ENCODE data around the gene IGFL1.
"Not testable (repeated sequence)": the region's sequence is repeated elsewhere in the genome, so short reads cannot be mapped to it uniquely, and the experiment has no call there.

The IGFL1 gene

DNA sequence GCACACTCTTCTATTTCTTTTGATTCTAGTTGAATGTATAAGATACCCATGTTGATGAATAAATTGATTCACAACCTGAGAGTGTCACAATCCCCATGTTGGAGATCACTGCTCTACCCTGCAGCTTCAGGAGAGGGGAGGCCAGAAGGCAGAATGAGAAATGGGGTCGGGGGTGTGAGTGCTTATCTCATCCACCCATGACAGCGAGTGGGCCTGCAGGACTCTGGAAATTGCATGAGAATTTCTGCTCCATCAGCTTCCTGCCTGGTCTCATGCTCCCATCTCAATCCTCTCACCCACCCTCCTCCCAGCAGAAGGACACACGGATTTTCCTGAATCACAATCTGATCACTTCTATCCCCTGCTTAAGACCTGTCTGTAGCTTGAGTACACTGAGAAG lies 22.9 kb upstream of the IGFL1 start:
- no peak for DNase-seq (ENCODE audit: low spot score)
- TF ChIP-seq, protein P1, sequence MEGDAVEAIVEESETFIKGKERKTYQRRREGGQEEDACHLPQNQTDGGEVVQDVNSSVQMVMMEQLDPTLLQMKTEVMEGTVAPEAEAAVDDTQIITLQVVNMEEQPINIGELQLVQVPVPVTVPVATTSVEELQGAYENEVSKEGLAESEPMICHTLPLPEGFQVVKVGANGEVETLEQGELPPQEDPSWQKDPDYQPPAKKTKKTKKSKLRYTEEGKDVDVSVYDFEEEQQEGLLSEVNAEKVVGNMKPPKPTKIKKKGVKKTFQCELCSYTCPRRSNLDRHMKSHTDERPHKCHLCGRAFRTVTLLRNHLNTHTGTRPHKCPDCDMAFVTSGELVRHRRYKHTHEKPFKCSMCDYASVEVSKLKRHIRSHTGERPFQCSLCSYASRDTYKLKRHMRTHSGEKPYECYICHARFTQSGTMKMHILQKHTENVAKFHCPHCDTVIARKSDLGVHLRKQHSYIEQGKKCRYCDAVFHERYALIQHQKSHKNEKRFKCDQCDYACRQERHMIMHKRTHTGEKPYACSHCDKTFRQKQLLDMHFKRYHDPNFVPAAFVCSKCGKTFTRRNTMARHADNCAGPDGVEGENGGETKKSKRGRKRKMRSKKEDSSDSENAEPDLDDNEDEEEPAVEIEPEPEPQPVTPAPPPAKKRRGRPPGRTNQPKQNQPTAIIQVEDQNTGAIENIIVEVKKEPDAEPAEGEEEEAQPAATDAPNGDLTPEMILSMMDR (IDR thresholded peaks at IDR 0.05; ENCODE audit: borderline replicate concordance, control extremely low read depth, extremely low read depth, insufficient read depth, missing control alignments) = no peak
- in situ Hi-C loops (cut with MboI; ENCODE audit: low sequenced_read_pairs, unreplicated experiment) = no loop called here

DNA sequence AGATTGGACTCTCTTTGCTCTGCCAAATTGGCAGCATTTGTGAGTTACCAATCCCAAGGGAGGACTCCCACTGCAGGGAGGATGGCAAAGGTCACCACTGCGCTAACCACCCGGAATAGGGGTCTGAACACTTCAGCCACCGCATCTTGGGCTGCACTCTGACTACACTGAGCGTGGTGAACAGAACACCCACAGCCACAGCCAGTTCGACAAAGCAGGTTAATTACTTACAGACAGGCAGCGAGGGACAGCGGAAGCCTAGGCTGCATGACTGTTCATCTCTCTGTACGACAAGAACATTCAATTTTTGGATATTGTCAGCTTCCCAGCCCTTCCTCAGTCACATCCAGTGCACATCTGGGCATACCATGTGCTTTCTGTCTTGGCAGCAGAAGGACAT lies 21.7 kb upstream of the IGFL1 start:
- in situ Hi-C loops (cut with MboI; ENCODE audit: low sequenced_read_pairs, unreplicated experiment); DNase-seq (ENCODE audit: low spot score): not testable (repeated sequence)

DNA sequence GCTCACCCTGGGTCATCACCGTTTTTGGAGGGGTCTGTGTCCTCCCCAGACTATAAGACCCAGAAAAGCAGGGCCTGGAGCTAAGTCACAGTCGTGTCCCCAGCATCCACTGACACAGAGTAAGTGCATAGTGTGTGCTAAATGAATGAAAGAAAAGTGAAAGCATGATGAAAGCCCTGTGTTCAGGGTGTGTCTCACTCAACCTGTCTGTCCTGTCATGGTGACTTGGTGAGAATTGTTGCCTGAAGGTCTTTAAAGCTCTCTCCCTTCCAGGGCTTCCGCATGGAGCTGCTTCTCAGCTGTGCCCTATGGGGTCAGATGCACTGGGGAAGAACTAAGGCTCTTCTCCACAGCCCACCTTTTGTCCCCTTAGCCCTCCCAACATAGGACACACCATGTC lies 20.5 kb upstream of the IGFL1 start:
- in situ Hi-C loops (cut with MboI; ENCODE audit: low sequenced_read_pairs, unreplicated experiment) = no loop called here
- TF ChIP-seq, protein P1 (IDR thresholded peaks at IDR 0.05; ENCODE audit: borderline replicate concordance, control extremely low read depth, extremely low read depth, insufficient read depth, missing control alignments) = no peak
- no peak for DNase-seq (ENCODE audit: low spot score)

DNA sequence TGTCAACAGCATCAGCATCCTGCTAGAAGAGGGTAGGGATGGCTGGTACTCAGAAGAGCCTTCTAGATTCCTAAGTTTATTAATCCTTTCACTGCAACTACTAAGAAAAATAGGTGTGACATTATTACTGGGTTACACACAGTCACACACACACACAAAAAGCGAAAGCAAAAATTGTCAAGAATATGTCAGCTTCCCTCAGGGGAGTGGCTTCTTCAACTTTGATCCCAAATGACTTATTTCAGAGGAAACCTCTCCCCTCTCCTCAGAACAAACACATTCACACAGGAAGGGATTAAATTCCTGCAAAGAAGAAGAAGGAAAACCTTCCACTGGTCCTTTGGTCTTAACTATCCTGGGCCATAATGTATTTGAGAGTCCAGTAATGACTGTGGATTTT lies 20.1 kb upstream of the IGFL1 start:
- TF ChIP-seq, protein P1 (IDR thresholded peaks at IDR 0.05; ENCODE audit: borderline replicate concordance, control extremely low read depth, extremely low read depth, insufficient read depth, missing control alignments) = no peak
- no peak for DNase-seq (ENCODE audit: low spot score)
- in situ Hi-C loops (cut with MboI; ENCODE audit: low sequenced_read_pairs, unreplicated experiment) = no loop called here

DNA sequence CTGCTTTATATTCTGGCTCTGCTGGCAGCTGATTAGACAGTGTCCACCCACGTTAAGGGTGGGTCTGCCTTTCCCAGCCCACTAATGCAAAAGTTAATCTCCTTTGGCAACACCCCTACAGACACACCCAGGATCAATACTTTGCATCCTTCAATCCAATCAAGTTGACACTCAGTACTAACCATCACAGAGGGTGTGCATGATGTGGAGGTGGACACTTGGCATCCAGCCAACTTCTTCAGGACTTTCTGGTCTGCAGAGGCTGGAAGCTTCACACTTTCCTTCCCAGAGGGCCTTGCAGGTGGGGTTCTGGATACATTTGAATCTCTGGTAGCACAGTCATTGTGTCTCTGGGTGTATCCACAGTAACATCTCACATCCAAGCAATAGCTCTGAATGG lies 18.9 kb upstream of the IGFL1 start:
- in situ Hi-C loops (cut with MboI; ENCODE audit: low sequenced_read_pairs, unreplicated experiment) = no loop called here
- no peak for DNase-seq (ENCODE audit: low spot score)
- TF ChIP-seq, protein P1 (IDR thresholded peaks at IDR 0.05; ENCODE audit: borderline replicate concordance, control extremely low read depth, extremely low read depth, insufficient read depth, missing control alignments) = no peak

DNA sequence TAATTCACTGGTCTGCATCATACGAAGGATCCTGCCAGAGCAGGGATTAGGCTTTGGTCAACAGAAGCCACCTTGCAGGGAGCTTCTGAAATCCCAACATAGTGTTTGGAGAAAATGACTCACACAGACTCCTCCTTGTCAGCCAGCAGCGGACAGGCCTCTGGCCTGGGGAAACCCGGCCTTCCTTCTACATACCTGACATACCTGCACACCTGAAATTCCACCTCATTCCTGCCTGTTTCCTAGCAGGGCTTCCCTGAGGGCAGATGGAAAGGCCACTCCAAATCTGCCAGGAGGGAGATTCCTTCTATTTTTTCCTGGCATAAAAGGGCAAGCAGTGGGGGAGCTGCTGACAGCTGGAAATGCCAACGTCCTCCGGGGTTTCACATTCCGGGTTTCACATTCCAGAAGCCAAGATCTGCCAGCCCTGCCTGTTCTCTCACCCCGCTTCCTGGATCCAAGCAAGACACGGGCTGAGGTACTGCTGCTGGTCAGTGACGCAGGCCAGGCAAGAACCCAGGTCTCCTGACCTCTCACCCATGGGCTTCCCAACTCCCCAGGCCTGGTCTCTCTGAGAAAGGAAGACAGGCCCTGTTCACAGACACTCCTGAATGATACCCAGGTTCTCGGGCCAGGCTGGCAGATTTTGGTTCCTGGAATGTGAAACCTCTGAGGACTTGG lies 18.2 kb upstream of the IGFL1 start:
- DNase-seq (ENCODE audit: low spot score) = no peak
- TF ChIP-seq, protein P1 (IDR thresholded peaks at IDR 0.05; ENCODE audit: borderline replicate concordance, control extremely low read depth, extremely low read depth, insufficient read depth, missing control alignments) = no peak
- in situ Hi-C loops (cut with MboI; ENCODE audit: low sequenced_read_pairs, unreplicated experiment) = no loop called here

DNA sequence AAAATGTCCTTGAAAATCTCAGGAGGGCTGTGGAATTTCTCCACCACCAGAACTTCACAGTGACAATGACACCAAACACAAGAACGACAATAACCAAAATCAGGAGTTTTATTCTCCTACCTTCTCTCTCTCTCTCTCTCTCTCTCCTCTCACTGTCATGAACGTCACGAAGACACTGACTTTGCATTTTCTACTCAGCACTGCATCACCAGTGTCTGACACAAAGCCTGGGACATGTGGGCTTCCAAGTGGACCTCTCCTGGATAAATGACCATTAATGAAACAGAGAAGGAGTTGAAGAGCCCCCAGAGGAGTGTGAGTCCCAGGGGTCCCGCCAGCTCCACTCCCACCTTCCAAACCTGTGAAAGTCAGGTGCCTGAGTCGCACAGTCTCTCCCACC lies 16.9 kb upstream of the IGFL1 start:
- in situ Hi-C loops (cut with MboI; ENCODE audit: low sequenced_read_pairs, unreplicated experiment); DNase-seq (ENCODE audit: low spot score): not testable (repeated sequence)

DNA sequence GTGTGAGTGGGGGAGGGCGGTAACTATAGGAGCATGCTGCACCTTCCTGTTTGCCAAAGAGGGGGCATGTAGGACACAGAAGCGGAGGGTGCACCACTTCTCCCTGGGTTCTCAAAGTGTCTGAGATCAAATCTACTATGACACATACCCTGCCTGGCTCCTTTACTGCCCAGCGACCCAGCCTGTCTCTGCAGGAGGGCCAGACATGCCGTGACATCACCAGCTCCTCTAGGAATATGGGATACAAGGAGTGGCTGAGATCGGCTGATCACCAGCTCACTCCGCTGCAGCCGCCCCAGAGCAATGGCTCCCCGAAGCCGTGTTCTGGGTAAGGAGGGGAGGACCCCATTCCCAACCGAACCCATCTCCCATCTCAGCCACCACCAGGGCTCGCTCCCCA lies 16.4 kb upstream of the IGFL1 start:
- TF ChIP-seq, protein P1 (IDR thresholded peaks at IDR 0.05; ENCODE audit: borderline replicate concordance, control extremely low read depth, extremely low read depth, insufficient read depth, missing control alignments) = no peak
- in situ Hi-C loops (cut with MboI; ENCODE audit: low sequenced_read_pairs, unreplicated experiment) = no loop called here
- no peak for DNase-seq (ENCODE audit: low spot score)
